Lower leg skin (tissue), 3 donors: ENCODE results near the gene GNLY.

Source experiments
- POLR2A ChIP-seq, 2 donors: fragments of 450-650 bp; IDR thresholded peaks; one replicate each; pipeline ENCODE4 v1.6.1; 2016 to 2017; ENCODE audit warnings: antibody characterized with exemption in 2 of 2, mild to moderate bottlenecking in 1 of 2, moderate library complexity in 1 of 2
- TF ChIP-seq, protein P1 (sequence below), 3 donors: fragments of 450-650 bp; IDR thresholded peaks; one replicate each; pipeline ENCODE4 v1.5.1; 2016; ENCODE audit warnings: antibody characterized with exemption in 3 of 3, mild to moderate bottlenecking in 3 of 3, moderate library complexity in 2 of 3

DNA sequence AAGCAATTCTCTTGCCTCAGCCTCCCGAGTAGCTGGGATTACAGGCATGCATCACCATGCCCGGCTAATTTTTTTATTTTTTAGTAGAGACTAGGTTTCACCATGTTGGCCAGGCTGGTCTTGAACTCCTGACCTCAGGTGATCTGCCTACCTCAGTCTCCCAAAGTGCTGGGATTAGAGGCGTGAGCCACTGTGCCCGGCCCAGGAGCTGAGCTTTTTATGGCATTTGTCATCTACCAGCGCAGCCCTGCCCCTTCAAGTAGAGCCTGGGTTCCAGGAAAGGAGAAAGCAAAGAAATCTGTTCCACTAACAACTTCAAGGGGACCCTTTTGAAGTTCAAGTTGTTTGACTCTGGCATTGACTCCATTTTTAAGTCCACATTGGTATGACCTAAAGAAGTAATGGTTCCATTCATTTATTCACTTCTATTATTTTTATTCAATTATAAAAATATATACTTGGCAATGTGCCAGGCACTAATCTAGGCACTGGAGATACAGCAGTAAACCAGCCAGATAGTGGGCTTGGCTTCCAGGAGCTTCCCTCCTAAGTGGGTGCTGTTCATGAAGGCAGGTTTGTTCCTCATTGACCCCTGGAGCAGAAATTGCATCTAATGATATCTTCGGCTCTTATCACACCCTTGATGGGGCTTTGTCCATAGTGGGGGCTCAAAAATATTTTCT is 18.2 kb upstream of the GNLY start:
- TF ChIP-seq, protein P1, sequence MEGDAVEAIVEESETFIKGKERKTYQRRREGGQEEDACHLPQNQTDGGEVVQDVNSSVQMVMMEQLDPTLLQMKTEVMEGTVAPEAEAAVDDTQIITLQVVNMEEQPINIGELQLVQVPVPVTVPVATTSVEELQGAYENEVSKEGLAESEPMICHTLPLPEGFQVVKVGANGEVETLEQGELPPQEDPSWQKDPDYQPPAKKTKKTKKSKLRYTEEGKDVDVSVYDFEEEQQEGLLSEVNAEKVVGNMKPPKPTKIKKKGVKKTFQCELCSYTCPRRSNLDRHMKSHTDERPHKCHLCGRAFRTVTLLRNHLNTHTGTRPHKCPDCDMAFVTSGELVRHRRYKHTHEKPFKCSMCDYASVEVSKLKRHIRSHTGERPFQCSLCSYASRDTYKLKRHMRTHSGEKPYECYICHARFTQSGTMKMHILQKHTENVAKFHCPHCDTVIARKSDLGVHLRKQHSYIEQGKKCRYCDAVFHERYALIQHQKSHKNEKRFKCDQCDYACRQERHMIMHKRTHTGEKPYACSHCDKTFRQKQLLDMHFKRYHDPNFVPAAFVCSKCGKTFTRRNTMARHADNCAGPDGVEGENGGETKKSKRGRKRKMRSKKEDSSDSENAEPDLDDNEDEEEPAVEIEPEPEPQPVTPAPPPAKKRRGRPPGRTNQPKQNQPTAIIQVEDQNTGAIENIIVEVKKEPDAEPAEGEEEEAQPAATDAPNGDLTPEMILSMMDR (IDR thresholded peaks at IDR 0.05): no peak
- TF ChIP-seq POLR2A (IDR thresholded peaks at IDR 0.05): no peak
